GM23248 (cell line): ENCODE results near the gene COA3. TPM values are rescaled to one million over a fixed set of nuclear protein-coding genes. Genes with fewer than 3 reads are reported as not detected.

Experiments used
- DNase-seq: peaks from one replicate; pipeline ENCODE4 v3.0.0-alpha.2; 2015
- H2AFZ ChIP-seq: fragments of 200-600 bp; sonication (generic); 2 replicates; pipeline ENCODE4 v1.6.1; 2016; ENCODE audit warnings: antibody characterized with exemption
- H3F3A ChIP-seq: fragments of 200-600 bp; sonication (generic); 2 replicates; pipeline ENCODE4 v1.6.1; 2016; ENCODE audit warnings: mild to moderate bottlenecking, antibody characterized with exemption, mixed run types; ENCODE audit not compliant: insufficient read depth
- H3K27ac ChIP-seq: fragments of 200-600 bp; sonication (generic); 2 replicates; pipeline ENCODE4 v1.5.1; 2016; ENCODE audit warnings: mild to moderate bottlenecking
- H3K27me3 ChIP-seq: fragments of 200-600 bp; sonication (generic); replicated peaks from 2 replicates; pipeline ENCODE4 v1.6.1; 2016; ENCODE audit warnings: mild to moderate bottlenecking; ENCODE audit not compliant: insufficient read depth
- H3K36me3 ChIP-seq: fragments of 200-600 bp; sonication (generic); 2 replicates; pipeline ENCODE4 v1.6.1; 2016; ENCODE audit warnings: low read depth, mild to moderate bottlenecking
- H3K4me1 ChIP-seq: fragments of 200-600 bp; sonication (generic); 2 replicates; pipeline ENCODE4 v1.6.1; 2016; ENCODE audit warnings: mild to moderate bottlenecking; ENCODE audit not compliant: insufficient read depth
- H3K4me2 ChIP-seq: fragments of 200-600 bp; sonication (generic); one replicate; pipeline ENCODE4 v1.6.1; 2016; ENCODE audit warnings: mild to moderate bottlenecking; ENCODE audit not compliant: unreplicated experiment
- H3K4me3 ChIP-seq: fragments of 200-600 bp; sonication (generic); 2 replicates; pipeline ENCODE4 v1.5.1; 2016; ENCODE audit warnings: mild to moderate bottlenecking
- H3K79me2 ChIP-seq: fragments of 200-600 bp; sonication (generic); 2 replicates; pipeline ENCODE4 v1.6.1; 2016; ENCODE audit warnings: mild to moderate bottlenecking; ENCODE audit not compliant: insufficient read depth
- H3K9ac ChIP-seq: fragments of 200-600 bp; sonication (generic); 2 replicates; pipeline ENCODE4 v1.6.1; 2016; ENCODE audit warnings: mild to moderate bottlenecking
- H3K9me2 ChIP-seq: fragments of 200-600 bp; sonication (generic); 2 replicates; pipeline ENCODE4 v1.6.1; 2016; ENCODE audit warnings: mixed run types, mild to moderate bottlenecking, moderate library complexity; ENCODE audit not compliant: insufficient read depth
- H3K9me3 ChIP-seq: fragments of 200-600 bp; sonication (generic); one replicate; pipeline ENCODE4 v1.6.1; 2017; ENCODE audit warnings: low read depth
- H4K20me1 ChIP-seq: fragments of 200-600 bp; sonication (generic); 2 replicates; pipeline ENCODE4 v1.6.0; 2016; ENCODE audit not compliant: insufficient read depth
- EZH2 ChIP-seq: fragments of 200-600 bp; sonication (generic); IDR thresholded peaks from 2 replicates; pipeline ENCODE4 v1.6.1; 2018; ENCODE audit warnings: antibody characterized with exemption, mild to moderate bottlenecking; ENCODE audit not compliant: insufficient read depth, poor library complexity, severe bottlenecking
- EZH2phosphoT487 ChIP-seq: fragments of 200-600 bp; sonication (generic); IDR thresholded peaks from 2 replicates; pipeline ENCODE4 v1.6.1; 2018; ENCODE audit warnings: antibody characterized with exemption, moderate library complexity, mild to moderate bottlenecking, low read depth; ENCODE audit not compliant: insufficient read depth
- WGBS, 2 experiments: methylation state at CpG; one replicate each; pipeline ENCODE4 v1.1.6; 2015 to 2017; ENCODE audit warnings: low lambda C conversion rate in 2 of 2, low coverage in 1 of 2; ENCODE audit errors: missing lambda C conversion rate in 2 of 2; 5-methylcytosine and 5-hydroxymethylcytosine counted together
- in situ Hi-C: fragments of 300-500 bp; cut with MboI; formaldehyde crosslinking; loops from 2 replicates; pipeline ENCODE4 v1.15.0; 2020
- polyA plus RNA-seq: library from polyadenylated mRNA; unstranded; fragments of >200 nt; fragmentation: Nextera tagmentation; extraction: Ambion mirVana; gene quantifications from 2 replicates; pipeline ENCODE4 v1.2.1, GENCODE V29; 2016
- total RNA-seq: library from RNA; depleted of rRNA; stranded (reverse); fragments of >200 nt; shearing (Covaris generic); gene quantifications from 2 replicates; pipeline ENCODE4 v1.2.3, GENCODE V29; 2014

Gene COA3
- total and polyA plus RNA-seq, 2 experiments from 2014 or later, result 48.0 to 125 TPM

- H4K20me1 ChIP-seq, result no peaks in the 10 kb centered on the region
- H3K4me3 ChIP-seq, result no peak overlapping the region
- H3K9me2 ChIP-seq, result no peaks in the 10 kb centered on the region
- in situ Hi-C loops, result no loop called here
- H3K36me3 ChIP-seq, result no peaks in the 10 kb centered on the region
- H2AFZ ChIP-seq, result no peak overlapping the region
- H3K4me2 ChIP-seq, result no peak overlapping the region
- no peaks in the 10 kb centered on the region for H3F3A ChIP-seq
- no peak for TF ChIP-seq EZH2
- no peak for TF ChIP-seq EZH2phosphoT487
- DNase-seq, result no peak
- no peak overlapping the region for H3K27ac ChIP-seq
- no peaks in the 10 kb centered on the region for H3K79me2 ChIP-seq
- no peaks in the 10 kb centered on the region for H3K4me1 ChIP-seq
- peaks cover 30% of the 10 kb centered on the region for H3K27me3 ChIP-seq
- no peak overlapping the region for H3K9ac ChIP-seq
- WGBS, 2 experiments, result 66 to 68% methylated on average over 11 of the region's 11 CpGs
- no peaks in the 10 kb centered on the region for H3K9me3 ChIP-seq
Measured at GRCh38 chr17:42759982-42760651, 38.4 kb downstream of the COA3 start.

- no peak overlapping the region for H3K4me2 ChIP-seq
- TF ChIP-seq EZH2 (no peak), EZH2phosphoT487 (no peak)
- in situ Hi-C loops, result no loop called here
- no peaks in the 10 kb centered on the region for H3K9me2 ChIP-seq
- no peak overlapping the region for H3K4me3 ChIP-seq
- H3K36me3 ChIP-seq, result no peaks in the 10 kb centered on the region
- 17 to 34% methylated on average over 3 of the region's 3 CpGs for WGBS, 2 experiments
- no peak overlapping the region for H3K9ac ChIP-seq
- H3K27ac ChIP-seq, result no peak overlapping the region
- no peaks in the 10 kb centered on the region for H3F3A ChIP-seq
- no peaks in the 10 kb centered on the region for H4K20me1 ChIP-seq
- H3K4me1 ChIP-seq, result no peaks in the 10 kb centered on the region
- H3K27me3 ChIP-seq, result peaks cover 13% of the 10 kb centered on the region
- no peaks in the 10 kb centered on the region for H3K79me2 ChIP-seq
- no peaks in the 10 kb centered on the region for H3K9me3 ChIP-seq
- peak; percentile 70 for DNase-seq
- no peak overlapping the region for H2AFZ ChIP-seq
Measured at GRCh38 chr17:42754782-42755181, 43.7 kb downstream of the COA3 start.

DNA sequence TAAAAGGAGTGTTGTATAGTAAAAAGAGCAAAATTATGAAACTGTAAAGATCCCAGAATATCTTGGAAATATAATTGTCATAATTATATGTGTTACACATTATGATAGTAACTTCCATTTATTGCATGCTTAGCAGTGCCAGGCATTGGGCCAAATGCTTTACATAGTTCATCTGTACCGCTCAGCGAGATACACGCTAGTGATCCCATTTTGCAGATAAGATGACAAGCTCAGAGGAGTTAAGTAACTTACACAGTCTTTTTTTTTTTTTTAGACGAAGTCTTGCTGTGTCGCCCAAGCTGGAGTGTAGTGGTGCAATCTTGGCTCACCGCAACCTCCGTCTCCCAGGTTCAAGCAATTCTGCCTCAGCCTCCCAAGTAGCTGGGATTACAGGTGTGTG is 46.9 kb downstream of the COA3 start:
- Histone ChIP-seq H3K4me3 (no peak overlapping the region), H3K9ac (no peak overlapping the region), H4K20me1 (no peaks in the 10 kb centered on the region), H3K36me3 (no peaks in the 10 kb centered on the region), H2AFZ (no peak overlapping the region), H3F3A (no peaks in the 10 kb centered on the region), H3K4me2 (no peak overlapping the region), H3K4me1 (no peaks in the 10 kb centered on the region), H3K9me2 (no peaks in the 10 kb centered on the region), H3K9me3 (no peaks in the 10 kb centered on the region), H3K79me2 (no peaks in the 10 kb centered on the region), H3K27me3 (no peaks in the 10 kb centered on the region), H3K27ac (no peak overlapping the region)
- no peak for DNase-seq
- in situ Hi-C loops, result no loop called here
- 72 to 78% methylated on average over 7 of the region's 7 CpGs for WGBS, 2 experiments
- TF ChIP-seq EZH2phosphoT487 (no peak), EZH2 (no peak)

DNA sequence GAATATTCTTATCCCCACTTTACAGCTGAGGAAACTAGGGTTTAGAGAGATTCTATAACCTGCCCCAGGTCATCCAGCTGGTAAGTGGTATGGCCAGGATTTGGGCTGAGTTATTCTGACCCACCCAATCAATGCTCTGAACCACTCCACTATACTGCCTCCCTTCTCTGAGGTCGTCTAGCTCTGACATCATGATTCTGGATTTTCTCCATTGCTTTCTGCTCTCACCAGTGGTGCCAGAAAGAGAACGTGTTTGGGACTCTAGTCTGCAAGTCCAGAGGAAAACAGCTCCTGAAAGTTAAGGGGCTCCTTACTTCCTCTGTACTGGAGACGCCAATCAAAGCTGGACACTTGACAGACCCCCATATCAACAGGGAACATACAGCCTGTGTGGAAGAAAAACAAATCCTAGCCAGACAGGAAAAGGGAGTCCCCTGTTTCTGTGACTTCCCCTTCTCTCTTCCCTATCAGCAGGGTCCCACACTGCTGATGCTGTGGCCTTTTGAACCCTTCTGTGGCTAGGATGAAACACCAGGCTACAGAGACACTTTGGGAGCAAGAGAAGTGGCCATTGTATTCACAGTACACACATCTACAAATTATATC is 47.7 kb downstream of the COA3 start:
- Histone ChIP-seq H3K9ac (no peak overlapping the region), H3K4me1 (no peaks in the 10 kb centered on the region), H4K20me1 (no peaks in the 10 kb centered on the region), H3K79me2 (no peaks in the 10 kb centered on the region), H3K4me3 (no peak overlapping the region), H3K4me2 (no peak overlapping the region), H2AFZ (no peak overlapping the region), H3K36me3 (no peaks in the 10 kb centered on the region), H3K9me3 (no peaks in the 10 kb centered on the region), H3F3A (no peaks in the 10 kb centered on the region), H3K27me3 (no peaks in the 10 kb centered on the region), H3K9me2 (no peaks in the 10 kb centered on the region), H3K27ac (no peak overlapping the region)
- in situ Hi-C loops, result no loop called here
- no peak for DNase-seq
- WGBS, 2 experiments, result 18 to 19% methylated on average over 3 of the region's 3 CpGs
- TF ChIP-seq EZH2, result no peak
- TF ChIP-seq EZH2phosphoT487, result no peak
